GM19372 (cell line): ENCODE results near the gene APOL6.

Experiments used
- ATAC-seq: cut with Tn5 transposase; IDR thresholded peaks from one replicate; pipeline ENCODE4 v1.9.1; 2021; ENCODE audit warnings: mild to moderate bottlenecking, low read depth, moderate library complexity; ENCODE audit not compliant: unreplicated experiment

The APOL6 gene

GRCh38 chr22:35634015-35634414 is 14.2 kb upstream of the APOL6 start:
- no peak for ATAC-seq

GRCh38 chr22:35634943-35635540 is 13.2 kb upstream of the APOL6 start:
- no peak for ATAC-seq

- ATAC-seq = no peak
Observed at GRCh38 chr22:35637254-35637653, 11.0 kb upstream of the APOL6 start.

- ATAC-seq = no peak
Observed at GRCh38 chr22:35638001-35638400, 10.2 kb upstream of the APOL6 start.

- ATAC-seq = no peak
Observed at GRCh38 chr22:35638410-35638809, 9.8 kb upstream of the APOL6 start.

GRCh38 chr22:35641494-35642120 is 6.6 kb upstream of the APOL6 start:
- no peak for ATAC-seq

- no peak for ATAC-seq
Observed at GRCh38 chr22:35642305-35642741, 5.9 kb upstream of the APOL6 start.

- no peak for ATAC-seq
Observed at GRCh38 chr22:35643991-35644390, 4.3 kb upstream of the APOL6 start.

- ATAC-seq = no peak
Observed at GRCh38 chr22:35645646-35646045, 2.6 kb upstream of the APOL6 start.

- no peak for ATAC-seq
Observed at GRCh38 chr22:35649026-35649553, 844 bp downstream of the APOL6 start.

- no peak for ATAC-seq
Observed at GRCh38 chr22:35649636-35650250, 1.5 kb downstream of the APOL6 start.

GRCh38 chr22:35651085-35651484 is 2.8 kb downstream of the APOL6 start:
- no peak for ATAC-seq

GRCh38 chr22:35653824-35654223 is 5.6 kb downstream of the APOL6 start:
- no peak for ATAC-seq

- no peak for ATAC-seq
Observed at GRCh38 chr22:35656284-35656752, 8.1 kb downstream of the APOL6 start.

- ATAC-seq = no peak
Observed at GRCh38 chr22:35657571-35658312, 9.5 kb downstream of the APOL6 start.

GRCh38 chr22:35660291-35661127 is 12.3 kb downstream of the APOL6 start:
- no peak for ATAC-seq

GRCh38 chr22:35661464-35661863 is 13.2 kb downstream of the APOL6 start:
- no peak for ATAC-seq

GRCh38 chr22:35662914-35663313 is 14.7 kb downstream of the APOL6 start:
- no peak for ATAC-seq

GRCh38 chr22:35663371-35663770 is 15.1 kb downstream of the APOL6 start:
- no peak for ATAC-seq

GRCh38 chr22:35664955-35665587 is 16.8 kb downstream of the APOL6 start:
- ATAC-seq = no peak
